CD4-positive, alpha-beta T cell (primary cell): Measurements from ENCODE around the gene JUNB. TPM values are rescaled to one million over a fixed set of nuclear protein-coding genes. Genes with fewer than 3 reads are reported as not detected.

Source experiments
- ATAC-seq: fragments of 200-7000 bp; cut with Tn5 transposase; one replicate; pipeline ENCODE4 v1.10.0; 2022; ENCODE audit warnings: mild to moderate bottlenecking; ENCODE audit not compliant: poor library complexity
- CTCF ChIA-PET: fragments of 350-600 bp; sonication (Branson Sonifier 250); formaldehyde crosslinking; loops from one replicate; lab custom pipeline; 2021; ENCODE audit warnings: antibody characterized with exemption, inconsistent platforms; lab: Charles Lee
- POLR2A ChIA-PET: fragments of 350-600 bp; sonication (Branson Sonifier 250); formaldehyde crosslinking; loops from one replicate; lab custom pipeline; 2021; ENCODE audit warnings: antibody characterized with exemption, inconsistent platforms; lab: Charles Lee
- DNase-seq, 14 experiments: peaks; one replicate each; pipeline ENCODE4 v3.0.0-alpha.2; 2013 to 2020; ENCODE audit warnings: mixed read lengths in 2 of 14
- H3K27ac ChIP-seq, 2 donors: one replicate each; pipeline versions ENCODE4 v1.5.1 to v1.7.0; 2013; ENCODE audit warnings: low read length in 2 of 2, low read depth in 1 of 2, mild to moderate bottlenecking in 1 of 2
- H3K27me3 ChIP-seq, 2 experiments: 1 replicate in 1 of 2; 2 replicates in 1 of 2; pipeline versions ENCODE4 v1.6.1 to v1.7.0; 2013; ENCODE audit warnings: low read length in 2 of 2, control low read depth in 1 of 2, mild to moderate bottlenecking in 1 of 2, moderate library complexity in 1 of 2; ENCODE audit not compliant: insufficient read depth in 2 of 2, control insufficient read depth in 1 of 2
- H3K36me3 ChIP-seq: one replicate; pipeline ENCODE4 v1.6.1; 2013; ENCODE audit warnings: low read length, control low read depth; ENCODE audit not compliant: insufficient read depth
- H3K4me1 ChIP-seq: one replicate; pipeline ENCODE4 v1.6.1; 2013; ENCODE audit warnings: low read length, control low read depth; ENCODE audit not compliant: insufficient read depth
- H3K4me3 ChIP-seq: one replicate; pipeline ENCODE4 v1.5.1; 2013; ENCODE audit warnings: mild to moderate bottlenecking, low read length, moderate library complexity
- H3K9me3 ChIP-seq, 2 experiments: 1 replicate in 1 of 2; 2 replicates in 1 of 2; pipeline versions ENCODE4 v1.6.1 to v1.7.0; 2013; ENCODE audit warnings: low read length in 2 of 2, mild to moderate bottlenecking in 2 of 2, control low read depth in 1 of 2, moderate library complexity in 1 of 2; ENCODE audit not compliant: control insufficient read depth in 1 of 2, insufficient read depth in 1 of 2
- H3K27ac Mint-ChIP-seq: one replicate; pipeline ENCODE4 v1.8.0; 2020; ENCODE audit warnings: mixed read lengths
- H3K27me3 Mint-ChIP-seq: one replicate; pipeline ENCODE4 v1.8.0; 2021; ENCODE audit warnings: mixed read lengths
- H3K36me3 Mint-ChIP-seq: one replicate; pipeline ENCODE4 v1.8.0; 2021; ENCODE audit warnings: low read depth, mixed read lengths
- H3K4me1 Mint-ChIP-seq: one replicate; pipeline ENCODE4 v1.8.0; 2021; ENCODE audit warnings: low read depth, mixed read lengths
- H3K4me3 Mint-ChIP-seq: one replicate; pipeline ENCODE4 v1.8.0; 2020; ENCODE audit warnings: mild to moderate bottlenecking, mixed read lengths
- H3K9me3 Mint-ChIP-seq: one replicate; pipeline ENCODE4 v1.8.0; 2020; ENCODE audit warnings: mixed read lengths
- CTCF ChIP-seq: fragments of 200-600 bp; IDR thresholded peaks from one replicate; pipeline ENCODE4 v1.8.0; 2022; ENCODE audit warnings: antibody characterized with exemption, mild to moderate bottlenecking
- intact Hi-C, 2 experiments: fragments of 100-400 bp; cut with DNase I in 1 of 2; cut with micrococcal nuclease in 1 of 2; formaldehyde crosslinking; loops; one replicate each; pipeline versions ENCODE4 v1.15.1 to v1.9.0; 2023 to 2025; cut with DNase I, micrococcal nuclease
- total RNA-seq, 174 experiments: library from RNA in 2 of 174; stranded (reverse) in 2 of 174; gene quantifications; one replicate each; pipeline ENCODE4 v1.2.3 and lab custom pipeline; 2021 to 2026

The JUNB gene
- total RNA-seq, 2 experiments from 2014 or later = 2,467 to 2,518 TPM

GRCh38 chr19:12777217-12778016 is 13.9 kb upstream of the JUNB start:
- H3K9me3 Mint-ChIP-seq = no peaks in the 10 kb centered on the region
- intact Hi-C loops = loop anchor here (1.0 kb wide), 1 partner anchor 19 kb away; no protein-coding TSS in a partner anchor
- peaks cover 47% of the 10 kb centered on the region for H3K4me1 Mint-ChIP-seq
- ChIA-PET CTCF (interaction anchor here (0.6 to 6.5 kb wide), 16 partner anchors 10 to 163 kb away, joined by 3 to 178 read pairs (median 4); partner anchors contain the start of genes GET3, JUNB, PRDX2 and RNASEH2A), POLR2A (interaction anchor here (1.0 to 8.4 kb wide), 9 partner anchors 10 to 97 kb away, joined by 3 to 301 read pairs (median 7); partner anchors contain the start of genes GET3, JUNB, PRDX2 and RNASEH2A)
- DNase-seq = peak; percentile 67 to 91 (median 78)
- H3K36me3 ChIP-seq = no peaks in the 10 kb centered on the region
- no peaks in the 10 kb centered on the region for H3K9me3 ChIP-seq
- H3K4me1 ChIP-seq = peaks cover 63% of the 10 kb centered on the region
- ATAC-seq = peak; percentile 4
- peak overlapping the region; percentile 84 for H3K4me3 ChIP-seq
- H3K36me3 Mint-ChIP-seq = no peaks in the 10 kb centered on the region
- no peaks in the 10 kb centered on the region for H3K27me3 ChIP-seq
- H3K27ac ChIP-seq = peak overlapping the region; percentile 82 to 85
- peak overlapping the region; percentile 90 for H3K4me3 Mint-ChIP-seq
- no peaks in the 10 kb centered on the region for H3K27me3 Mint-ChIP-seq
- TF ChIP-seq CTCF = peak; percentile 97
- peak overlapping the region; percentile 94 for H3K27ac Mint-ChIP-seq

GRCh38 chr19:12778017-12778904 is 13.0 kb upstream of the JUNB start:
- Mint-ChIP-seq H3K27me3 (no peaks in the 10 kb centered on the region), H3K4me3 (peak overlapping the region; percentile 90), H3K4me1 (peaks cover 47% of the 10 kb centered on the region), H3K27ac (peak overlapping the region; percentile 94), H3K9me3 (no peaks in the 10 kb centered on the region), H3K36me3 (no peaks in the 10 kb centered on the region)
- intact Hi-C loops = no loop called here
- no peaks in the 10 kb centered on the region for H3K36me3 ChIP-seq
- peaks cover 71% of the 10 kb centered on the region for H3K4me1 ChIP-seq
- no peak for TF ChIP-seq CTCF
- DNase-seq (peak in 9 of 14 experiments; percentile 20 to 69 (median 49)), ATAC-seq (no peak)
- CTCF ChIA-PET = interaction anchor here (0.9 to 6.5 kb wide), 11 partner anchors 11 to 164 kb away, joined by 3 to 178 read pairs (median 4); partner anchors contain the start of genes GET3, JUNB, PRDX2 and THSD8
- peak overlapping the region; percentile 84 for H3K4me3 ChIP-seq
- H3K9me3 ChIP-seq = no peaks in the 10 kb centered on the region
- POLR2A ChIA-PET = interaction anchor here (1.3 to 8.4 kb wide), 8 partner anchors 10 to 97 kb away, joined by 3 to 301 read pairs (median 8); partner anchors contain the start of genes GET3, JUNB, PRDX2 and RNASEH2A
- H3K27me3 ChIP-seq = no peaks in the 10 kb centered on the region
- H3K27ac ChIP-seq = peak overlapping the region; percentile 82 to 85

GRCh38 chr19:12778905-12779161 is 12.5 kb upstream of the JUNB start:
- intact Hi-C loops = no loop called here

More at GRCh38 chr19:12778905-12779161, 12.5 kb upstream of the JUNB start:
- no peaks in the 10 kb centered on the region for H3K27me3 Mint-ChIP-seq
- H3K4me1 Mint-ChIP-seq = peaks cover 46% of the 10 kb centered on the region
- DNase-seq (no peak), ATAC-seq (no peak)
- no peaks in the 10 kb centered on the region for H3K27me3 ChIP-seq
- peaks cover 77% of the 10 kb centered on the region for H3K4me1 ChIP-seq
- peak overlapping the region in 1 of 2 donors; percentile 85 for H3K27ac ChIP-seq
- H3K27ac Mint-ChIP-seq = peak overlapping the region; percentile 94
- TF ChIP-seq CTCF = no peak
- POLR2A ChIA-PET = interaction anchor here (1.3 to 8.4 kb wide), 7 partner anchors 9 to 98 kb away, joined by 3 to 301 read pairs (median 9); partner anchors contain the start of genes GET3, JUNB, PRDX2 and THSD8
- CTCF ChIA-PET = interaction anchor here (1.1 to 6.5 kb wide), 6 partner anchors 10 to 69 kb away, joined by 3 to 178 read pairs (median 6); partner anchors contain the start of genes GET3 and JUNB
- no peaks in the 10 kb centered on the region for H3K9me3 Mint-ChIP-seq
- H3K4me3 ChIP-seq = peak overlapping the region; percentile 84
- no peaks in the 10 kb centered on the region for H3K9me3 ChIP-seq
- H3K36me3 ChIP-seq = no peaks in the 10 kb centered on the region
- H3K4me3 Mint-ChIP-seq = peak overlapping the region; percentile 90
- no peaks in the 10 kb centered on the region for H3K36me3 Mint-ChIP-seq
